ENCODE data around the gene SHB.

Gene SHB

GRCh38 chr9:38010918-38011704 is 57.9 kb downstream of the SHB start:
- no peaks in the 10 kb centered on the region for H3K36me3 ChIP-seq (ENCODE audit: control insufficient read depth, insufficient read depth, low read length)
- no peak for DNase-seq (ENCODE audit: extremely low read depth, insufficient read length)
- H3K4me3 ChIP-seq (replicated peaks; ENCODE audit: low read depth, low read length) = no peak overlapping the region
- TF ChIP-seq CTCF (IDR thresholded peaks at IDR 0.05; ENCODE audit: insufficient read depth, low read length, poor library complexity, severe bottlenecking) = no peak
- H3K27me3 ChIP-seq (replicated peaks; ENCODE audit: control insufficient read depth, insufficient read depth, low read length) = no peaks in the 10 kb centered on the region

GRCh38 chr9:38009990-38010389 is 59.0 kb downstream of the SHB start:
- TF ChIP-seq CTCF (IDR thresholded peaks at IDR 0.05; ENCODE audit: insufficient read depth, low read length, poor library complexity, severe bottlenecking) = no peak
- no peaks in the 10 kb centered on the region for H3K36me3 ChIP-seq (ENCODE audit: control insufficient read depth, insufficient read depth, low read length)
- DNase-seq (ENCODE audit: extremely low read depth, insufficient read length) = no peak
- H3K4me3 ChIP-seq (replicated peaks; ENCODE audit: low read depth, low read length) = no peak overlapping the region
- no peaks in the 10 kb centered on the region for H3K27me3 ChIP-seq (replicated peaks; ENCODE audit: control insufficient read depth, insufficient read depth, low read length)

DNA sequence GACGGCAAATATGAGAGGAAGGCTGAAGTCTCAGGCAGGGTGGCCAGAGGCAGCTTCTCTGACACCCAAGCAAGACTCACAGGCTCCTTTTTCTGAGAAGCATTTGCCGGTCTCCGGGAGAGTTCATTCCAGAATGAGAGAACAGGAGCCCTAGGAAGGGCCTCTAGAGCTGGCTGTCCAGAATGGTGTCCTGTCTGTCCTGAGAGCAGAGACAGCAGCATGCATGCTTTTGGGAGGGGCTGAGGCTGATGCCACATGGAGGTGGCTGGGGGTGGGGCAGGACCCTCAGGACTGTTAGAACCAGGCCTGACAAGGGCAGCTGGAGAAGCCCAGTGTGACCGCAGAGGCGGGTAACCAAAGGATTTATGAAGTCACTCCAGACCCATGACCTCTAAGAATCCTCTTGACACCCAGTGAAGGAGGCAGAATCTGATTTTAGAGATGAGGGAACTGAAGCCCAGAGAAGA is 60.0 kb downstream of the SHB start:
- DNase-seq (ENCODE audit: extremely low read depth, insufficient read length) = no peak
- H3K36me3 ChIP-seq (ENCODE audit: control insufficient read depth, insufficient read depth, low read length) = no peaks in the 10 kb centered on the region
- H3K4me3 ChIP-seq (replicated peaks; ENCODE audit: low read depth, low read length) = no peak overlapping the region
- H3K27me3 ChIP-seq (replicated peaks; ENCODE audit: control insufficient read depth, insufficient read depth, low read length) = no peaks in the 10 kb centered on the region
- TF ChIP-seq CTCF (IDR thresholded peaks at IDR 0.05; ENCODE audit: insufficient read depth, low read length, poor library complexity, severe bottlenecking) = no peak

DNA sequence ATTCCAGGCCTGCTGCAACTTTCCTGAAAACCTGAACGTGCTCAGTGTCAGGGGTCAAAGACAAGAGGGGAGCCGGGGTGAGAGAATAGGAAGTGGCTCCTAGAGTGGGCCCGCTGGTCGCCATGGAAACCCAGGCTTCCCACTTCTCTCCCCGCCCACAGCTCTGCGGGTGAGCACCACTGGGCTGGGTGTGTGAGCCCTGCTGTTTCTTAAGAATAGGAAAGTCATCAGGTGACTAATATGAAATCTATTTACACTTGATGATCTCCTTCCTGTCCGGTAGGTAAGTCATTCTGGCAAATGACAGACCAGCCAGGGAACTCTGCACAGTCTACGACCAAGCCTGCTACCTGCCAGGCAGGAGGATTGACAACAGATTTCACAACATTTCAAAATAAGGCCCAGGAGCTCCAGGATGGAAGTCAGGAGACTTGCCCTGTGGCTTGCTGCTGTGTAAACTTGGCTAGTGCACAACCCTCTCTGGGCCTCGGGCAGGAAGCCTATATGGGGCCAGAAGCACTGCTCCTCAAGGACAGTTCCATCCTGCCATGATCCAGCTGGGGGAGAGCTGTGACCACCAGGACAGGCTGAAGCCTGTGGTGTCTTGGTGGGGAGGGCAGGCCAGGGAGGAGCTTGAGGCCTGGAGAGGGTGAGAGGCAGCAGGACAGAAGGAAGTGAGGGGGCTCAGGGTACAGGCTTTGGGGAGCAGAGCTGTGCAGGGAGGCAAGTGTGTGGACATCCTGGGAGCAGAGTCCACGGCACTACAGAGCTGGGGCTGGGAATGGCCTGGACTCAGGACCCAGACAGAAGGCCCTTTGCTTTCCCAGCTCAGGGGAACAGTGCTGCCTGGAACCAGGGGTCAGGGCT is 60.6 kb downstream of the SHB start:
- no peaks in the 10 kb centered on the region for H3K36me3 ChIP-seq (ENCODE audit: control insufficient read depth, insufficient read depth, low read length)
- TF ChIP-seq CTCF (IDR thresholded peaks at IDR 0.05; ENCODE audit: insufficient read depth, low read length, poor library complexity, severe bottlenecking) = no peak
- no peaks in the 10 kb centered on the region for H3K27me3 ChIP-seq (replicated peaks; ENCODE audit: control insufficient read depth, insufficient read depth, low read length)
- H3K4me3 ChIP-seq (replicated peaks; ENCODE audit: low read depth, low read length) = no peak overlapping the region
- DNase-seq (ENCODE audit: extremely low read depth, insufficient read length) = peak; percentile 72

GRCh38 chr9:38007016-38007415 is 62.0 kb downstream of the SHB start:
- no peaks in the 10 kb centered on the region for H3K27me3 ChIP-seq (replicated peaks; ENCODE audit: control insufficient read depth, insufficient read depth, low read length)
- no peak for DNase-seq (ENCODE audit: extremely low read depth, insufficient read length)
- H3K4me3 ChIP-seq (replicated peaks; ENCODE audit: low read depth, low read length) = no peak overlapping the region
- no peak for TF ChIP-seq CTCF (IDR thresholded peaks at IDR 0.05; ENCODE audit: insufficient read depth, low read length, poor library complexity, severe bottlenecking)
- no peaks in the 10 kb centered on the region for H3K36me3 ChIP-seq (ENCODE audit: control insufficient read depth, insufficient read depth, low read length)

Data from GM06990 (cell line).